IMR-90 (cell line): Measurements from ENCODE around the gene L1CAM. TPM values are rescaled to one million over a fixed set of nuclear protein-coding genes. Genes with fewer than 3 reads are reported as not detected.

ENCODE experiments used
- ATAC-seq: fragments of 200-7000 bp; cut with Tn5 transposase; 2 replicates; pipeline ENCODE4 v1.9.1; 2020; ENCODE audit warnings: low read depth, mild to moderate bottlenecking, moderate library complexity
- BruUV-seq: library from RNA; stranded (reverse); fragments of 400-500 nt; replicated peaks from 2 replicates; lab custom pipeline; 2021; lab: Mats Ljungman, UMichigan
- CTCF ChIA-PET: fragments of 300-600 bp; formaldehyde crosslinking; extraction: SDS; loops from one replicate; lab custom pipeline; 2021; ENCODE audit warnings: antibody characterized with exemption; lab: Yijun Ruan, JAX
- POLR2A ChIA-PET: fragments of 300-600 bp; sonication (Branson Sonifier 250); formaldehyde crosslinking; loops from one replicate; lab custom pipeline; 2022; ENCODE audit warnings: antibody characterized with exemption; ENCODE audit not compliant: unreplicated experiment; lab: Charles Lee
- DNase-seq: peaks from one replicate; pipeline ENCODE4 v3.0.0; 2013
- H2AFZ ChIP-seq: replicated peaks from 2 replicates; pipeline ENCODE3; 2013; ENCODE audit warnings: low read length, mild to moderate bottlenecking; ENCODE audit not compliant: poor library complexity
- H2AK5ac ChIP-seq: 2 replicates; pipeline ENCODE4 v1.6.1; 2013; ENCODE audit warnings: low read depth, low read length, inconsistent platforms
- H2AK9ac ChIP-seq: replicated peaks from 2 replicates; pipeline ENCODE3; 2013; ENCODE audit warnings: mild to moderate bottlenecking, low read depth, low read length, moderate library complexity; ENCODE audit not compliant: poor library complexity
- H2BK120ac ChIP-seq: 2 replicates; pipeline ENCODE4 v1.6.1; 2013; ENCODE audit warnings: low read depth, low read length, inconsistent platforms
- H2BK15ac ChIP-seq: 3 replicates; pipeline ENCODE4 v1.6.1; 2013; ENCODE audit warnings: low read depth, low read length, inconsistent platforms
- H2BK20ac ChIP-seq: 2 replicates; pipeline ENCODE4 v1.6.1; 2013; ENCODE audit warnings: low read depth, mild to moderate bottlenecking, inconsistent platforms, low read length, moderate library complexity
- H2BK5ac ChIP-seq: 2 replicates; pipeline ENCODE4 v1.6.1; 2013; ENCODE audit warnings: mild to moderate bottlenecking, low read depth, low read length, inconsistent platforms; ENCODE audit not compliant: poor library complexity, severe bottlenecking
- H3K14ac ChIP-seq: replicated peaks from 2 replicates; pipeline ENCODE4 v1.6.1; 2013; ENCODE audit warnings: low read depth, low read length, inconsistent platforms
- H3K18ac ChIP-seq: 2 replicates; pipeline ENCODE4 v1.6.1; 2013; ENCODE audit warnings: low read depth, low read length, control low read depth
- H3K23ac ChIP-seq: 2 replicates; pipeline ENCODE4 v1.6.1; 2013; ENCODE audit warnings: low read depth, low read length, inconsistent platforms
- H3K27ac ChIP-seq: 2 replicates; pipeline ENCODE4 v1.5.1; 2013; ENCODE audit warnings: mild to moderate bottlenecking, control low read depth, low read length; ENCODE audit not compliant: insufficient read depth
- H3K27me3 ChIP-seq: 2 replicates; pipeline ENCODE4 v1.6.1; 2013; ENCODE audit warnings: low read length; ENCODE audit not compliant: control insufficient read depth, insufficient read depth
- H3K36me3 ChIP-seq: 2 replicates; pipeline ENCODE4 v1.6.1; 2013; ENCODE audit warnings: low read length, mixed read lengths; ENCODE audit not compliant: control insufficient read depth, insufficient read depth
- H3K4ac ChIP-seq: 2 replicates; pipeline ENCODE4 v1.6.1; 2013; ENCODE audit warnings: low read depth, low read length, inconsistent platforms
- H3K4me1 ChIP-seq: 2 replicates; pipeline ENCODE4 v1.6.1; 2013; ENCODE audit warnings: low read length, mixed read lengths; ENCODE audit not compliant: control insufficient read depth, insufficient read depth
- H3K4me2 ChIP-seq: 2 replicates; pipeline ENCODE4 v1.6.1; 2013; ENCODE audit warnings: low read depth, mild to moderate bottlenecking, control low read depth, low read length, moderate library complexity
- H3K4me3 ChIP-seq: 2 replicates; pipeline ENCODE4 v1.5.1; 2013; ENCODE audit warnings: low read depth, mild to moderate bottlenecking, control low read depth, low read length, moderate library complexity; ENCODE audit not compliant: insufficient read depth
- H3K56ac ChIP-seq: 2 replicates; pipeline ENCODE4 v1.6.1; 2013; ENCODE audit warnings: low read length, inconsistent platforms; ENCODE audit not compliant: insufficient read depth; ENCODE audit errors: extremely low read depth
- H3K79me1 ChIP-seq, 2 experiments: 2 replicates each; pipeline ENCODE4 v1.6.1; 2013; ENCODE audit warnings: low read length in 2 of 2, inconsistent platforms in 1 of 2, low read depth in 1 of 2
- H3K9ac ChIP-seq: 2 replicates; pipeline ENCODE4 v1.6.1; 2013; ENCODE audit warnings: low read depth, low read length, control low read depth
- H3K9me1 ChIP-seq: 2 replicates; pipeline ENCODE4 v1.6.1; 2013; ENCODE audit warnings: low read length, inconsistent platforms; ENCODE audit not compliant: insufficient read depth
- H3K9me3 ChIP-seq: 2 replicates; pipeline ENCODE4 v1.6.1; 2013; ENCODE audit warnings: low read length; ENCODE audit not compliant: control insufficient read depth, insufficient read depth
- H4K20me1 ChIP-seq: 2 replicates; pipeline ENCODE4 v1.6.1; 2013; ENCODE audit warnings: low read length, inconsistent platforms; ENCODE audit not compliant: insufficient read depth
- H4K5ac ChIP-seq: 2 replicates; pipeline ENCODE4 v1.6.1; 2013; ENCODE audit warnings: mild to moderate bottlenecking, low read depth, low read length, control low read depth
- H4K8ac ChIP-seq, 2 experiments: 2 replicates each; pipeline ENCODE4 v1.6.1; 2013; ENCODE audit warnings: low read depth in 2 of 2, low read length in 2 of 2, control low read depth in 1 of 2, inconsistent platforms in 1 of 2
- H4K91ac ChIP-seq: 2 replicates; pipeline ENCODE4 v1.6.1; 2013; ENCODE audit warnings: low read depth, low read length, inconsistent platforms; ENCODE audit not compliant: insufficient read depth
- BHLHE40 ChIP-seq: fragments of 150-350 bp; IDR thresholded peaks from 2 replicates; pipeline ENCODE4 v1.6.1; 2016; ENCODE audit warnings: mild to moderate bottlenecking, low read depth, low read length
- CEBPB ChIP-seq: IDR thresholded peaks from 2 replicates; pipeline ENCODE4 v1.6.1; 2012; ENCODE audit warnings: low read depth, low read length, improper control_type of control experiment
- ELK1 ChIP-seq: fragments of 150-350 bp; IDR thresholded peaks from 2 replicates; pipeline ENCODE4 v1.6.1; 2016; ENCODE audit warnings: low read depth, mild to moderate bottlenecking, low read length, moderate library complexity, borderline replicate concordance
- MAFK ChIP-seq: IDR thresholded peaks from 2 replicates; pipeline ENCODE4 v1.6.1; 2012; ENCODE audit warnings: low read depth, low read length, improper control_type of control experiment
- MXI1 ChIP-seq: IDR thresholded peaks from 2 replicates; pipeline ENCODE4 v1.6.1; 2012; ENCODE audit warnings: low read depth, mild to moderate bottlenecking, low read length, moderate library complexity, borderline replicate concordance
- NFE2L2 ChIP-seq: fragments of 150-350 bp; IDR thresholded peaks from 2 replicates; pipeline ENCODE4 v1.6.1; 2016; ENCODE audit warnings: low read depth, mild to moderate bottlenecking, low read length
- RAD21 ChIP-seq: IDR thresholded peaks from 2 replicates; pipeline ENCODE4 v1.6.1; 2012; ENCODE audit warnings: low read length, improper control_type of control experiment
- RCOR1 ChIP-seq: IDR thresholded peaks from 2 replicates; pipeline ENCODE4 v1.6.1; 2012; ENCODE audit warnings: mild to moderate bottlenecking, low read length, improper control_type of control experiment; ENCODE audit not compliant: insufficient replicate concordance
- RFX5 ChIP-seq: IDR thresholded peaks from 2 replicates; pipeline ENCODE4 v1.8.0; 2012; ENCODE audit warnings: low read depth, mild to moderate bottlenecking, low read length, moderate library complexity
- USF2 ChIP-seq: fragments of 150-350 bp; IDR thresholded peaks from 2 replicates; pipeline ENCODE4 v1.6.1; 2017; ENCODE audit warnings: mild to moderate bottlenecking, antibody characterized with exemption, low read length, low read depth
- WGBS, 2 experiments: methylation state at CpG; one replicate each; pipeline versions ENCODE4 v1.1.5 to v1.1.7; 2013; ENCODE audit warnings: missing lambda C conversion rate in 2 of 2; ENCODE audit not compliant: insufficient read length in 1 of 2; ENCODE audit errors: extremely low coverage in 2 of 2; 5-methylcytosine and 5-hydroxymethylcytosine counted together
- dilution Hi-C: fragments of 300-500 bp; cut with HindIII; formaldehyde crosslinking; loops from one replicate; pipeline ENCODE4 v1.14.3; 2018; ENCODE audit warnings: low sequenced_read_pairs; ENCODE audit not compliant: unreplicated experiment
- in situ Hi-C: fragments of 300-500 bp; cut with MboI; formaldehyde crosslinking; loops from 3 replicates; pipeline ENCODE4 v1.14.3; 2019; ENCODE audit warnings: low sequenced_read_pairs, inconsistent platforms, mixed read lengths
- intact Hi-C: fragments of 100-400 bp; cut with micrococcal nuclease; formaldehyde crosslinking; loops from 2 replicates; pipeline ENCODE4 v1.10.0; 2022
- polyA plus RNA-seq, 3 experiments: library from polyadenylated mRNA; depleted of rRNA; stranded (reverse); fragments of >200 nt; gene quantifications; 2 replicates each; pipeline ENCODE4 v1.2.3, GENCODE V29; 2012; ENCODE audit warnings: low replicate concordance in 1 of 3
- total RNA-seq: library from RNA; depleted of rRNA; stranded (reverse); fragments of >200 nt; gene quantifications from 2 replicates; pipeline ENCODE4 v1.2.3, GENCODE V29; 2012

L1CAM gene
- total and polyA plus RNA-seq, 2 of the 4 experiments (the other 2 are of a cell fraction), result 0.36 to 1.9 TPM

GRCh38 chrX:153934148-153934761 is 48.3 kb upstream of the L1CAM start (continued):
- TF ChIP-seq MXI1, result no peak

GRCh38 chrX:153933748-153934147 is 47.8 kb upstream of the L1CAM start:
- dilution Hi-C loops (no loop called here), in situ Hi-C loops (no loop called here), intact Hi-C loops (no loop called here)
- no peak for ATAC-seq
- no peak overlapping the region for H2BK20ac ChIP-seq
- peak overlapping the region; percentile 78; the same call in 1 of the 2 replicates for H3K23ac ChIP-seq
- no peak overlapping the region for H2BK120ac ChIP-seq
- no peak overlapping the region for H4K5ac ChIP-seq
- H3K9ac ChIP-seq, result peak overlapping the region; percentile 79
- TF ChIP-seq RFX5 (no peak), CEBPB (no peak), RAD21 (no peak), USF2 (peak; percentile 23; the same call in 1 of the 2 replicates), NFE2L2 (no peak), MXI1 (peak; percentile 70), BHLHE40 (no peak), RCOR1 (no peak), MAFK (no peak), ELK1 (no peak)
- H3K36me3 ChIP-seq, result peaks cover 23% of the 10 kb centered on the region
- peak overlapping the region; percentile 41; the same call in 1 of the 2 replicates for H3K56ac ChIP-seq
- H3K79me1 ChIP-seq, result peaks cover 4 to 9% of the 10 kb centered on the region in 2 experiments; a peak in 2 of 4 replicates
- peak overlapping the region; percentile 87; the same call in 1 of the 2 replicates for H3K14ac ChIP-seq
- peak overlapping the region; percentile 96 for H2AK9ac ChIP-seq
- H3K27me3 ChIP-seq, result no peaks in the 10 kb centered on the region; the same call in 1 of the 2 replicates
- H2BK15ac ChIP-seq, result no peak overlapping the region
- H4K91ac ChIP-seq, result no peak overlapping the region
- no peaks in the 10 kb centered on the region for H3K9me3 ChIP-seq
- no peaks in the 10 kb centered on the region for H3K9me1 ChIP-seq
- H3K4me1 ChIP-seq, result peaks cover 2% of the 10 kb centered on the region; the same call in 1 of the 2 replicates
- H4K8ac ChIP-seq, result no peak overlapping the region; a peak in 1 of 4 replicates
- H3K27ac ChIP-seq, result peak overlapping the region; percentile 46; the same call in 1 of the 2 replicates
- no peak overlapping the region for H2BK5ac ChIP-seq
- no peak overlapping the region for H3K18ac ChIP-seq
- no peak overlapping the region for H2AK5ac ChIP-seq
- H3K4me2 ChIP-seq, result peak overlapping the region; percentile 93
- ChIA-PET CTCF (interaction anchor here (1.2 to 1.6 kb wide), 2 partner anchors 11 to 14 kb away, joined by 4 to 7 read pairs; no protein-coding TSS in a partner anchor), POLR2A (no interaction called here)
- no TSS peak for BruUV-seq
- peaks cover 20% of the 10 kb centered on the region for H4K20me1 ChIP-seq
- peak; percentile 56 for DNase-seq
- H3K4ac ChIP-seq, result no peak overlapping the region; the same call in 1 of the 2 replicates
- peak overlapping the region; percentile 93 for H2AFZ ChIP-seq
- peak overlapping the region; percentile 97 for H3K4me3 ChIP-seq
- whole genome bisulfite sequencing, 2 experiments, result no CpG with 5 or more reads among the region's 7 CpGs
